HL-60 (cell line): ENCODE measurements around the gene DNAJC6.
"Not testable (repeated sequence)": the region's sequence is repeated elsewhere in the genome, so short reads cannot be mapped to it uniquely, and the experiment has no call there.

Source experiments
- DNase-seq, 2 experiments: peaks; one replicate each; pipeline ENCODE4 v3.0.0-alpha.2; 2010 to 2020; ENCODE audit warnings: low read depth in 1 of 2, low spot score in 1 of 2
- H3K27ac ChIP-seq: fragments of 250-450 bp; sonication (Bioruptor Pico); replicated peaks from 2 replicates; pipeline ENCODE4 v1.5.1; 2020; ENCODE audit warnings: mild to moderate bottlenecking, moderate library complexity
- H3K27me3 ChIP-seq: fragments of 250-450 bp; sonication (Bioruptor Pico); 2 replicates; pipeline ENCODE4 v1.5.1; 2021; ENCODE audit warnings: mild to moderate bottlenecking, moderate library complexity; ENCODE audit not compliant: insufficient read depth, poor library complexity, severe bottlenecking
- H3K4me3 ChIP-seq: replicated peaks from 2 replicates; pipeline ENCODE4 v1.5.1; 2011; ENCODE audit warnings: mild to moderate bottlenecking, control low read depth, low read length; ENCODE audit not compliant: insufficient read depth
- CTCF ChIP-seq: IDR thresholded peaks from one replicate; pipeline ENCODE4 v1.5.1; 2011; ENCODE audit warnings: low read length, control low read depth, inconsistent platforms; ENCODE audit not compliant: insufficient read depth
- GABPA ChIP-seq: IDR thresholded peaks from 2 replicates; pipeline ENCODE4 v1.6.1; 2012; ENCODE audit warnings: low read depth
- POLR2AphosphoS5 ChIP-seq: IDR thresholded peaks from 2 replicates; pipeline ENCODE4 v1.6.1; 2012; ENCODE audit warnings: low read depth
- REST ChIP-seq: IDR thresholded peaks from 2 replicates; pipeline ENCODE4 v1.6.1; 2012; ENCODE audit warnings: low read depth; ENCODE audit not compliant: insufficient replicate concordance
- SPI1 ChIP-seq: IDR thresholded peaks from 2 replicates; pipeline ENCODE4 v1.6.1; 2012; ENCODE audit warnings: low read depth, mild to moderate bottlenecking, borderline replicate concordance

DNAJC6 gene

DNA sequence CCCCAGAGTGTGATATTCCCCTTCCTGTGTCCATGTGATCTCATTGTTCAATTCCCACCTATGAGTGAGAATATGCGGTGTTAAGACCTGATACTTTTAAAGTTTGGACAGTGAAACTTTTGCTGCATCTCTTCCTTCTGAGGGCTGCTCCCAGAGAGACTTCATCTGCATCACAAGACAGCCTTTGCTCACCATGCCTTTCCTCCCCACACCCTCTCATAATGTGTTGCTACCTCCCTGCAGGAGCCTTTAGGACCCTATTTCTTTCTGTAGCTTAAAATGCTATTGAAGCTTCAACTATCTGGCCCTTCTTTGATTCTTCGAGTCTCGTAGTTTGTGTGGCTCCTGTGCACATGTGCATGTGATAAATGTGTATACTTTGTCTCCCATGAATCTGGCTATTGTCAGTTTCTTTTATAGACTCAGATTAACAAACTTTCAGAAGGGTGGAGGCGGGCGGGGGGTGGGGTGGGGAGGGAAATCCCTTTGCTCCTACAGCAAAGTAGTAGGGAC is 134.8 kb downstream of the DNAJC6 start:
- TF ChIP-seq REST: no peak
- no peak for TF ChIP-seq GABPA
- no peak for TF ChIP-seq CTCF
- no peak for TF ChIP-seq SPI1
- no peak for TF ChIP-seq POLR2AphosphoS5
- Histone ChIP-seq H3K4me3 (no peak overlapping the region), H3K27ac (no peak overlapping the region), H3K27me3 (no peaks in the 10 kb centered on the region)
- no peak for DNase-seq

- H3K4me3 ChIP-seq: no peak overlapping the region
- DNase-seq: no peak
- no peak for TF ChIP-seq REST
- TF ChIP-seq POLR2AphosphoS5: no peak
- no peak for TF ChIP-seq CTCF
- no peak for TF ChIP-seq SPI1
- no peak for TF ChIP-seq GABPA
- no peaks in the 10 kb centered on the region for H3K27me3 ChIP-seq
- no peak overlapping the region for H3K27ac ChIP-seq
Measured at GRCh38 chr1:65445837-65446236, 136.5 kb downstream of the DNAJC6 start.

GRCh38 chr1:65449214-65449823 is 140.0 kb downstream of the DNAJC6 start:
- TF ChIP-seq GABPA (no peak), POLR2AphosphoS5 (no peak), CTCF (no peak), SPI1 (no peak), REST (no peak)
- Histone ChIP-seq H3K27me3 (no peaks in the 10 kb centered on the region), H3K27ac (no peak overlapping the region), H3K4me3 (no peak overlapping the region)
- no peak for DNase-seq

- not testable (repeated sequence) for H3K27ac ChIP-seq, H3K4me3 ChIP-seq, DNase-seq, H3K27me3 ChIP-seq
Measured at GRCh38 chr1:65455678-65456077, 146.3 kb downstream of the DNAJC6 start.
